Astrocyte of the spinal cord (primary cell): ENCODE measurements around the gene FCF1.
A peak's percentile ranks its signal among the peaks of the same experiment; 100 is the strongest.

ENCODE experiments used
- DNase-seq: peaks from one replicate; pipeline ENCODE4 v3.0.0; 2011; ENCODE audit warnings: low read depth, low spot score
- H3K4me3 ChIP-seq: 2 replicates; pipeline ENCODE4 v1.5.1; 2011; ENCODE audit warnings: low read depth, mild to moderate bottlenecking, low read length, moderate library complexity
- in situ Hi-C: cut with HindIII; loops from 2 replicates; pipeline ENCODE4 v1.10.0; 2017; ENCODE audit warnings: low sequenced_read_pairs
- TF ChIP-seq, protein P1 (sequence below): IDR thresholded peaks from 2 replicates; pipeline ENCODE4 v1.5.1; 2012; ENCODE audit warnings: low read depth, mild to moderate bottlenecking, low read length, inconsistent platforms

The FCF1 gene

DNA sequence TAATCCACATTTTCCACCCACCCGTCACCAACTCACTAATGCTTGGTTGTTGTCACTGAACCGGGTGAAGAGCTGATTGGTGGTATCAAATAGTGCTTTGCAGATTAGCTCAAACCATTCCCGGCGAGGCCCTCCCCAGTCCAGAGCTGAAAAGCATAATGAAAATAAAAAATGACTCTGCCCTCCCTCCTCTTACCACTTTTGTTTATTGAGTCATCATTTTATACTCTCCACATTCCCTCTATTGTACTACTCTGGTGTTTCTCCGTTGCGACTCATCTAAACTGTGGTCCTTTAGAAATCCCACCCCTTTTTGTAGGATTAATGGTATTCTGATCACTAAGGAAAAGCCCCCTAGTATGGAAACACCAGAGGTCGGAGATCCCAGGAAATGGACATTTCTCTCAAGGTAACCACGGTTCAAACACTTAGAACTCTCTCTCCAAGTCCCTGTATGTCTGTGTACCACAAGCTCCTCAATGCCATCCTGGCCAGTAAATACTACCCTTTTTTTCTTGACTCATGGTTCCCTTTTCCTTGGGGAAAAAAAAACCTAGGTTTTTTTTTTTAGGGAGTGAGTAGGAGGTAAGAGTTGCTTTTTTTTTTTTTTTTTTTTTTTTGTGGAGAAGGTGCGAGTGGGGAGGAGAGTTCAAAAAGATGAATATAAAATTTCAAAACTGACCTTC, 42.1 kb upstream of the FCF1 start:
- DNase-seq, result peak; percentile 63
- in situ Hi-C loops, result no loop called here
- no peak overlapping the region for H3K4me3 ChIP-seq
- TF ChIP-seq, protein P1, sequence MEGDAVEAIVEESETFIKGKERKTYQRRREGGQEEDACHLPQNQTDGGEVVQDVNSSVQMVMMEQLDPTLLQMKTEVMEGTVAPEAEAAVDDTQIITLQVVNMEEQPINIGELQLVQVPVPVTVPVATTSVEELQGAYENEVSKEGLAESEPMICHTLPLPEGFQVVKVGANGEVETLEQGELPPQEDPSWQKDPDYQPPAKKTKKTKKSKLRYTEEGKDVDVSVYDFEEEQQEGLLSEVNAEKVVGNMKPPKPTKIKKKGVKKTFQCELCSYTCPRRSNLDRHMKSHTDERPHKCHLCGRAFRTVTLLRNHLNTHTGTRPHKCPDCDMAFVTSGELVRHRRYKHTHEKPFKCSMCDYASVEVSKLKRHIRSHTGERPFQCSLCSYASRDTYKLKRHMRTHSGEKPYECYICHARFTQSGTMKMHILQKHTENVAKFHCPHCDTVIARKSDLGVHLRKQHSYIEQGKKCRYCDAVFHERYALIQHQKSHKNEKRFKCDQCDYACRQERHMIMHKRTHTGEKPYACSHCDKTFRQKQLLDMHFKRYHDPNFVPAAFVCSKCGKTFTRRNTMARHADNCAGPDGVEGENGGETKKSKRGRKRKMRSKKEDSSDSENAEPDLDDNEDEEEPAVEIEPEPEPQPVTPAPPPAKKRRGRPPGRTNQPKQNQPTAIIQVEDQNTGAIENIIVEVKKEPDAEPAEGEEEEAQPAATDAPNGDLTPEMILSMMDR, result no peak

DNA sequence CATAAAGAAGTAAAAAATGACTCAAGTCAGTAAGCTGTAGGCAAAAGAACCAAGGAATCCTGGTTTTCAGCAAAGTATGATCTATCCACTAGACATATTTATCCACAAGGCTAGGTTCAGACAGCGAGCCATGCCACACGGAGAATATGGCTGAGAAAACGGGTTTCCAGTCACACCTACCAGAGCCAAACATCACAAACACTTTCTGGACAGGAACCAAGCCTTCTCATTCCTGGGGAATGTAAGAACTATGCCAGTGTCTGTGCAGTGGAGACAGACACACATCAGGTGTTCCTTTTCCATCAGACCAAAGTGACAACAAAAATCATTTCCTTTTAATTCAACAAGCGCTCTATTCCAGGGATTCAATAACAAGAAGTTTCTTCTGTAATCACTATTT, 41.2 kb upstream of the FCF1 start:
- in situ Hi-C loops, result no loop called here
- no peak overlapping the region for H3K4me3 ChIP-seq
- TF ChIP-seq, protein P1, result no peak
- peak; percentile 82 for DNase-seq

GRCh38 chr14:74673768-74674167, 39.2 kb upstream of the FCF1 start:
- TF ChIP-seq, protein P1, result no peak
- in situ Hi-C loops, result no loop called here
- no peak overlapping the region for H3K4me3 ChIP-seq
- DNase-seq, result no peak

GRCh38 chr14:74675219-74675618, 37.7 kb upstream of the FCF1 start:
- no peak for DNase-seq
- H3K4me3 ChIP-seq, result no peak overlapping the region
- in situ Hi-C loops, result no loop called here
- TF ChIP-seq, protein P1, result no peak

DNA sequence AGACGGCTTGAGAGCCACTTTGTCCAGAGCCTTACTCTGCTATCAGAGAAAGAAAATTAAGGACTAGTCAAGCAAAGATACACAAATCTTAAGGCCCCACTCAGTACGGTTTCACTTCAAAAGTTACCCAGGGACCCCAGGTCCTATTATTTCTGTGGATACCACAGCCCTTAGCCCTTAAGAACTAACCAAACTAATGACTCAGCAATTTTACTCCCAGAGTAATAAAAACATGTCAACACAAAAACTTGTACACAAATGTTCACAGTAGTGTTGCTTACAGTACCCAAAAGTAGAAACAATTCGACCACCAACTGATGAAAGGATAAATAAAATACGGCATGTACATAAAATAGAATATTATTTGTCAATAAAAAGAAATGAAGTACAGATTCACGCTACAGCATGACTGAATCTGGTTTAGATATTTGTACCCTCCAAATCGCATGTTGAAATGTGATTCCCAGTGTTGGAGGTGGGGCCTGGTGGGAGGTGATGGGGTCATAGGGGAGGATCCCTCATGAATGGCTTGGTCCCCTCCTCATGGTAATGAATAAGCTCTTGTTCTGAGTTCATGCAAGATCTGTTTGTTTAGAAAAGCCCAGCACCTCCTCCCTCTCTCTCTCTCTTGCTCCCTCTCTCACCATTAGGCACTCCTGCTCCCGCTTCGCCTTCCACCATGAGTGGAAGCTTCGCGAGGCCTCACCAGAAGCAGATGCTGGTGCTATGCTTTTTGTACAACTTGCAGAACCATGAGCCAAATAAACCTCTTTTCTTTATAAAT, 30.6 kb upstream of the FCF1 start:
- no peak for DNase-seq
- TF ChIP-seq, protein P1, result no peak
- in situ Hi-C loops, result no loop called here
- H3K4me3 ChIP-seq, result no peak overlapping the region

GRCh38 chr14:74683406-74683805, 29.5 kb upstream of the FCF1 start:
- in situ Hi-C loops, result no loop called here
- H3K4me3 ChIP-seq, result no peak overlapping the region
- DNase-seq, result no peak
- TF ChIP-seq, protein P1, result no peak
